IMR-90 (cell line): ENCODE results near the gene HOXB6. TPM values are rescaled to one million over a fixed set of nuclear protein-coding genes. Genes with fewer than 3 reads are reported as not detected.

Experiments
- ATAC-seq: fragments of 200-7000 bp; cut with Tn5 transposase; 2 replicates; pipeline ENCODE4 v1.9.1; 2020; ENCODE audit warnings: low read depth, mild to moderate bottlenecking, moderate library complexity
- BruUV-seq: library from RNA; stranded (reverse); fragments of 400-500 nt; replicated peaks from 2 replicates; lab custom pipeline; 2021; lab: Mats Ljungman, UMichigan
- CTCF ChIA-PET: fragments of 300-600 bp; formaldehyde crosslinking; extraction: SDS; loops from one replicate; lab custom pipeline; 2021; ENCODE audit warnings: antibody characterized with exemption; lab: Yijun Ruan, JAX
- POLR2A ChIA-PET: fragments of 300-600 bp; sonication (Branson Sonifier 250); formaldehyde crosslinking; loops from one replicate; lab custom pipeline; 2022; ENCODE audit warnings: antibody characterized with exemption; ENCODE audit not compliant: unreplicated experiment; lab: Charles Lee
- DNase-seq: peaks from one replicate; pipeline ENCODE4 v3.0.0; 2013
- H2AFZ ChIP-seq: replicated peaks from 2 replicates; pipeline ENCODE3; 2013; ENCODE audit warnings: low read length, mild to moderate bottlenecking; ENCODE audit not compliant: poor library complexity
- H2AK5ac ChIP-seq: 2 replicates; pipeline ENCODE4 v1.6.1; 2013; ENCODE audit warnings: low read depth, low read length, inconsistent platforms
- H2AK9ac ChIP-seq: replicated peaks from 2 replicates; pipeline ENCODE3; 2013; ENCODE audit warnings: mild to moderate bottlenecking, low read depth, low read length, moderate library complexity; ENCODE audit not compliant: poor library complexity
- H2BK120ac ChIP-seq: 2 replicates; pipeline ENCODE4 v1.6.1; 2013; ENCODE audit warnings: low read depth, low read length, inconsistent platforms
- H2BK15ac ChIP-seq: 3 replicates; pipeline ENCODE4 v1.6.1; 2013; ENCODE audit warnings: low read depth, low read length, inconsistent platforms
- H2BK20ac ChIP-seq: 2 replicates; pipeline ENCODE4 v1.6.1; 2013; ENCODE audit warnings: low read depth, mild to moderate bottlenecking, inconsistent platforms, low read length, moderate library complexity
- H2BK5ac ChIP-seq: 2 replicates; pipeline ENCODE4 v1.6.1; 2013; ENCODE audit warnings: mild to moderate bottlenecking, low read depth, low read length, inconsistent platforms; ENCODE audit not compliant: poor library complexity, severe bottlenecking
- H3K14ac ChIP-seq: replicated peaks from 2 replicates; pipeline ENCODE4 v1.6.1; 2013; ENCODE audit warnings: low read depth, low read length, inconsistent platforms
- H3K18ac ChIP-seq: 2 replicates; pipeline ENCODE4 v1.6.1; 2013; ENCODE audit warnings: low read depth, low read length, control low read depth
- H3K23ac ChIP-seq: 2 replicates; pipeline ENCODE4 v1.6.1; 2013; ENCODE audit warnings: low read depth, low read length, inconsistent platforms
- H3K27ac ChIP-seq: 2 replicates; pipeline ENCODE4 v1.5.1; 2013; ENCODE audit warnings: mild to moderate bottlenecking, control low read depth, low read length; ENCODE audit not compliant: insufficient read depth
- H3K27me3 ChIP-seq: 2 replicates; pipeline ENCODE4 v1.6.1; 2013; ENCODE audit warnings: low read length; ENCODE audit not compliant: control insufficient read depth, insufficient read depth
- H3K36me3 ChIP-seq: 2 replicates; pipeline ENCODE4 v1.6.1; 2013; ENCODE audit warnings: low read length, mixed read lengths; ENCODE audit not compliant: control insufficient read depth, insufficient read depth
- H3K4ac ChIP-seq: 2 replicates; pipeline ENCODE4 v1.6.1; 2013; ENCODE audit warnings: low read depth, low read length, inconsistent platforms
- H3K4me1 ChIP-seq: 2 replicates; pipeline ENCODE4 v1.6.1; 2013; ENCODE audit warnings: low read length, mixed read lengths; ENCODE audit not compliant: control insufficient read depth, insufficient read depth
- H3K4me2 ChIP-seq: 2 replicates; pipeline ENCODE4 v1.6.1; 2013; ENCODE audit warnings: low read depth, mild to moderate bottlenecking, control low read depth, low read length, moderate library complexity
- H3K4me3 ChIP-seq: 2 replicates; pipeline ENCODE4 v1.5.1; 2013; ENCODE audit warnings: low read depth, mild to moderate bottlenecking, control low read depth, low read length, moderate library complexity; ENCODE audit not compliant: insufficient read depth
- H3K56ac ChIP-seq: 2 replicates; pipeline ENCODE4 v1.6.1; 2013; ENCODE audit warnings: low read length, inconsistent platforms; ENCODE audit not compliant: insufficient read depth; ENCODE audit errors: extremely low read depth
- H3K79me1 ChIP-seq, 2 experiments: 2 replicates each; pipeline ENCODE4 v1.6.1; 2013; ENCODE audit warnings: low read length in 2 of 2, inconsistent platforms in 1 of 2, low read depth in 1 of 2
- H3K9ac ChIP-seq: 2 replicates; pipeline ENCODE4 v1.6.1; 2013; ENCODE audit warnings: low read depth, low read length, control low read depth
- H3K9me1 ChIP-seq: 2 replicates; pipeline ENCODE4 v1.6.1; 2013; ENCODE audit warnings: low read length, inconsistent platforms; ENCODE audit not compliant: insufficient read depth
- H3K9me3 ChIP-seq: 2 replicates; pipeline ENCODE4 v1.6.1; 2013; ENCODE audit warnings: low read length; ENCODE audit not compliant: control insufficient read depth, insufficient read depth
- H4K20me1 ChIP-seq: 2 replicates; pipeline ENCODE4 v1.6.1; 2013; ENCODE audit warnings: low read length, inconsistent platforms; ENCODE audit not compliant: insufficient read depth
- H4K5ac ChIP-seq: 2 replicates; pipeline ENCODE4 v1.6.1; 2013; ENCODE audit warnings: mild to moderate bottlenecking, low read depth, low read length, control low read depth
- H4K8ac ChIP-seq, 2 experiments: 2 replicates each; pipeline ENCODE4 v1.6.1; 2013; ENCODE audit warnings: low read depth in 2 of 2, low read length in 2 of 2, control low read depth in 1 of 2, inconsistent platforms in 1 of 2
- H4K91ac ChIP-seq: 2 replicates; pipeline ENCODE4 v1.6.1; 2013; ENCODE audit warnings: low read depth, low read length, inconsistent platforms; ENCODE audit not compliant: insufficient read depth
- CTCF ChIP-seq: conservative IDR thresholded peaks from 2 replicates; pipeline ENCODE4 v1.5.1; 2012; ENCODE audit warnings: mild to moderate bottlenecking, low read depth, low read length, improper control_type of control experiment
- MAZ ChIP-seq: IDR thresholded peaks from 2 replicates; pipeline ENCODE4 v1.6.1; 2012; ENCODE audit warnings: low read depth, mild to moderate bottlenecking, low read length, improper control_type of control experiment, moderate library complexity, borderline replicate concordance
- MXI1 ChIP-seq: IDR thresholded peaks from 2 replicates; pipeline ENCODE4 v1.6.1; 2012; ENCODE audit warnings: low read depth, mild to moderate bottlenecking, low read length, moderate library complexity, borderline replicate concordance
- POLR2A ChIP-seq: IDR thresholded peaks from 2 replicates; pipeline ENCODE4 v1.6.1; 2012; ENCODE audit warnings: mild to moderate bottlenecking, low read depth, low read length
- RAD21 ChIP-seq: IDR thresholded peaks from 2 replicates; pipeline ENCODE4 v1.6.1; 2012; ENCODE audit warnings: low read length, improper control_type of control experiment
- WGBS, 2 experiments: methylation state at CpG; one replicate each; pipeline versions ENCODE4 v1.1.5 to v1.1.7; 2013; ENCODE audit warnings: missing lambda C conversion rate in 2 of 2; ENCODE audit not compliant: insufficient read length in 1 of 2; ENCODE audit errors: extremely low coverage in 2 of 2; 5-methylcytosine and 5-hydroxymethylcytosine counted together
- dilution Hi-C: fragments of 300-500 bp; cut with HindIII; formaldehyde crosslinking; loops from one replicate; pipeline ENCODE4 v1.14.3; 2018; ENCODE audit warnings: low sequenced_read_pairs; ENCODE audit not compliant: unreplicated experiment
- in situ Hi-C: fragments of 300-500 bp; cut with MboI; formaldehyde crosslinking; loops from 3 replicates; pipeline ENCODE4 v1.14.3; 2019; ENCODE audit warnings: low sequenced_read_pairs, inconsistent platforms, mixed read lengths
- intact Hi-C: fragments of 100-400 bp; cut with micrococcal nuclease; formaldehyde crosslinking; loops from 2 replicates; pipeline ENCODE4 v1.10.0; 2022
- polyA plus RNA-seq, 3 experiments: library from polyadenylated mRNA; depleted of rRNA; stranded (reverse); fragments of >200 nt; gene quantifications; 2 replicates each; pipeline ENCODE4 v1.2.3, GENCODE V29; 2012; ENCODE audit warnings: low replicate concordance in 1 of 3
- total RNA-seq: library from RNA; depleted of rRNA; stranded (reverse); fragments of >200 nt; gene quantifications from 2 replicates; pipeline ENCODE4 v1.2.3, GENCODE V29; 2012

The HOXB6 gene
- total and polyA plus RNA-seq, 2 of the 4 experiments (the other 2 are of a cell fraction), result 11.1 to 42.2 TPM

GRCh38 chr17:48582750-48583069 lies 22.1 kb downstream of the HOXB6 start:
- Histone ChIP-seq H3K4me1 (peaks cover 10% of the 10 kb centered on the region), H4K8ac (peak overlapping the region; percentile 82 to 89), H2AFZ (no peak overlapping the region), H3K23ac (peak overlapping the region; percentile 97), H3K4me2 (peak overlapping the region; percentile 98), H3K27ac (peak overlapping the region; percentile 100), H3K4ac (peak overlapping the region; percentile 99), H4K20me1 (no peaks in the 10 kb centered on the region; the same call in 1 of the 2 replicates), H2AK9ac (peak overlapping the region; percentile 91), H4K91ac (peak overlapping the region; percentile 96), H3K9ac (peak overlapping the region; percentile 100), H3K56ac (peak overlapping the region; percentile 82), H2AK5ac (peak overlapping the region; percentile 87), H2BK120ac (peak overlapping the region; percentile 93), H3K36me3 (peaks cover 14% of the 10 kb centered on the region; the same call in 1 of the 2 replicates), H2BK5ac (peak overlapping the region; percentile 99), H3K14ac (peak overlapping the region; percentile 92), H3K27me3 (no peaks in the 10 kb centered on the region), H4K5ac (peak overlapping the region; percentile 76), H2BK20ac (peak overlapping the region; percentile 72), H2BK15ac (peak overlapping the region; percentile 75; the same call in 2 of the 3 replicates), H3K9me3 (no peaks in the 10 kb centered on the region), H3K9me1 (no peaks in the 10 kb centered on the region; the same call in 1 of the 2 replicates), H3K18ac (peak overlapping the region; percentile 78), H3K4me3 (peak overlapping the region; percentile 92), H3K79me1 (no peaks in the 10 kb centered on the region)
- BruUV-seq, result no TSS peak
- in situ Hi-C loops, result no loop called here
- DNase-seq (no peak), ATAC-seq (no peak)
- dilution Hi-C loops, result no loop called here
- TF ChIP-seq POLR2A, result no peak
- no peak for TF ChIP-seq MAZ
- no peak for TF ChIP-seq CTCF
- peak; percentile 29; the same call in 1 of the 2 replicates for TF ChIP-seq MXI1
- TF ChIP-seq RAD21, result no peak
- intact Hi-C loops, result no loop called here
- CTCF ChIA-PET, result interaction anchor here (1.7 to 1.9 kb wide), 2 partner anchors 11 to 90 kb away, joined by 4 to 5 read pairs; partner anchors contain the start of gene HOXB5
- WGBS, 2 experiments, result no CpG with 5 or more reads among the region's 7 CpGs
- POLR2A ChIA-PET, result interaction anchor here (0.5 to 1.5 kb wide), 7 partner anchors 9 to 474 kb away, joined by 3 to 6 read pairs (median 3); no protein-coding TSS in a partner anchor
